Left forelimb (tissue), 1 donor: ENCODE measurements around the gene PPP1R8.
"Not testable (repeated sequence)": the region's sequence is repeated elsewhere in the genome, so short reads cannot be mapped to it uniquely, and the experiment has no call there.

Experiments used
- DNase-seq: peaks from one replicate; pipeline ENCODE4 v3.0.0-alpha.2; 2018; ENCODE audit warnings: low spot score

The PPP1R8 gene

DNA sequence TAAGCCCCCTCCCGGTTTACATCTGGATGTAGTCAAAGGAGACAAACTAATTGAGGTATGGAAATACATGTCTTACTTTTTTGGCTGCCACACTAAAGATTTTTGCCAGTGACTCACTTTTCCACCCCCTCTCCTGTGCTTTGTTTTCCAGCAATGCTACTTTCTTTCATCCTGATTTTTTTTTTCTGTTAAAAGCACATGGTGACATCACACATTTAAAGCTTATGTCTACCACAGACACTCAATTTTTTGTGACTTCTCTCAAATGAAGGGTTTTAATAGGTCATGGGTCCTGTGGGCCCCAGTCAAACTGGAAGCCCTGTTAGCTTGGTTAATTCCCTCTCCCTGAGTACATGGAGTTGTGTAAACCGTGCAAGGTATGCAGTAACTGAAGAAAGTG lies 2.2 kb downstream of the PPP1R8 start:
- DNase-seq: no peak

- DNase-seq: no peak
Observed at GRCh38 chr1:27833470-27833869, 2.9 kb downstream of the PPP1R8 start.

GRCh38 chr1:27835046-27835445 lies 4.5 kb downstream of the PPP1R8 start:
- no peak for DNase-seq

- DNase-seq: no peak
Observed at GRCh38 chr1:27835501-27835900, 4.9 kb downstream of the PPP1R8 start.

DNA sequence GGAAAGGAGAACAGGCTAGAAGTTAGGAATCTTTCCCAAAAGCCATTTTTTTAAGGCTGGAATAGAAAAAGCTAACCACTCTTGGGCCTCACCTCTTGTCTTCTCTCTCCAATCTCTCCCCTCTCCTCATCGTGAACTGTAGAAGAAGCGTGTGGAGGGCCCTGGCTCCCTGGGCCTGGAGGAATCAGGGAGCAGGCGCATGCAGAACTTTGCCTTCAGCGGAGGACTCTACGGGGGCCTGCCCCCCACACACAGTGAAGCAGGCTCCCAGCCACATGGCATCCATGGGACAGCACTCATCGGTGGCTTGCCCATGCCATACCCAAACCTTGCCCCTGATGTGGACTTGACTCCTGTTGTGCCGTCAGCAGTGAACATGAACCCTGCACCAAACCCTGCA lies 19.4 kb downstream of the PPP1R8 start:
- DNase-seq: no peak

- DNase-seq: no peak
Observed at GRCh38 chr1:27855085-27855484, 24.5 kb downstream of the PPP1R8 start.

DNA sequence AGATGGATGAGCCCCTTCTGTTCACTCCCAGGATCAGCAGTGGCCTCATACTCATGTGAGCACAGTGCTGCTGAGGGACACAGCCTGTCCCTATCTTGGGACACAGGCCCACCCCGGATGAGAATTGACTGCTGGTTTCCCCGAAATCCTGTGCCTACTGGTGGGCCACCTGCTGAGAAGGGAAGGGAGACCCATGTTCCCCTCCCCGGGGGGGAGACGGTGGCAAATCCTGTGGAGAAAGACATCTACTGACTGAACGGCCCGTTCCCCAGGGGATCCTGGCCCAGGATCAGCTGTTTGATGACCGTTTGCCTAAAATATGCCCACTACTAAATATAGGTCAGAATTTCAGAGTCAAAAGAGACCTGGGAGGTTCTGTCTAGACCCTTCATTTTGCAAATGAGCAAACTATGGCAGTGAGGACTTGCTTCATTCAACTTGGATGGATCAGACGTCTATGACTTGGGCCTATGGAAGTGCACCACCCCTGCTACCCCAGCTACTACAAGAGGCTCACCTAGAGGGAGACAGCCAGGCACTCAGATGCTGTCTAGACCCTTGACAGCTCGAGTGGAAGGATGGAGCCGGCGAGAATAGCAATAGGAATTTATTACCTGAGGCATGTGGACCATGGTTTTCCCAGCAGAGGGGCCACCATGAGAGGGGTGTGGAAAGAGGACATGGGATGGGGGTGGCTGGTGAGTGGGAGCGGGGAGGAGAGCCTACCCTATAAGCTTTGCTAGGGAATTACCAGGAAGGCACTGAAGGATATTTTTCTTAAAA lies 26.2 kb downstream of the PPP1R8 start:
- DNase-seq: no peak

DNA sequence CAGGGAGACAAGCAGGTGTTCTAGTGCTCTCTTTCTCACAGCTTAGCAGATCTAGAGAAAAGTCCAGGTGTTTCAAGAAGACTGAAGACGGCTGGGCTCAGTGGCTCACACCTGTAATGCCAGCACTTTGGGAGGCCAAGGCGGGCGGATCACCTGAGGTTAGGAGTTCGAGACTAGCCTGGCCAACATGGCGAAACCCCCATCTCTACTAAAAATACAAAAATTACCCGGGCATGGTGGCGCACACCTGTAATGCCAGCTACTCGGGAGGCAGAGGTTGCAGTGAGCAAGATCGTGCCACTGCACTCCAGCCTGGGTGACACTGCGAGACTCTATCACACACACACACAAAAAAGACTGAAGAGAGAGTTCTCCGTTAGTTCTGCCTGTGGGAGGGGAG lies 27.0 kb downstream of the PPP1R8 start:
- DNase-seq: not testable (repeated sequence)

DNA sequence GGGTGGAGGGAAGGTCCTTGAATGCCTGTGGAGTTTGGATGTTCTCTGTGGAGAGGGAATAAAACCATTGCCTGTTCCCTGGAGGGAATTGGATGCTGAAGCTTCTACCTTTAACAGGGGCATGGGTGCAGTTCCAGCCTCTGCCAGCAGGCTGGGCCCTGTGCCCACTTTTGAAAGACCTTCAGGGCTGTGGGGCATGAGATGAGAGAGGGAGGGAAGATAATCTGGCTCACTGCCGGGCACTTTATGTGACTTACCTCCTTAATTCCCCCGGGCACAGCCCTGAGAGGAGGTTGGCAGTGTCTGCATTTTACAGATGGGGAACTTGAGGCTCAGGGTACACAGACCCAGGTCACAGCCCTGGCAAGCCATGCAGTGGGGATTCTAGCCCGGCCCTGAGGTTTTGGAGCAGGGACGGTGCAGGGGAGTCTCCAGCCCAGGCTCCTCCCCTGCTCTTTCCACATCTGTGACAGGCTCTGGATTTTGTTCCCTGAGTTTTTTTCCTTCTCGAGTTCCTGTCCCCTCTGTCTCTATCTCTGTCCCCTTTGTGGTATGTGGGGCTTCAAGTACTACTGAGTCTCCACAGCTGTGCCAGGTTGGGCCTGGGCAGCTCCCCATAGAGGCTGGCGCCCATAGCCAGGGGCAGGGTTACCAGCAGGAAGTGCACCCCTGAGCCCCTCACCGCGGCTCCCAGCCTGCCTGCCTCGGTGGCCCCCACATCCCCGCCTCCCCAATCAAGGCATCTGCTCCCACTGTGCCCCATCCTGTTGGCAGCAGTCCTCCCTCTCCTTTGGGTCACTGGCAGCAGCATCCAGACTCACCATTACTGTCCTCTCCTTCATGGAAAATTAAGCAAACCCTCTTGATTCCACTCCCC lies 27.7 kb downstream of the PPP1R8 start:
- no peak for DNase-seq

DNA sequence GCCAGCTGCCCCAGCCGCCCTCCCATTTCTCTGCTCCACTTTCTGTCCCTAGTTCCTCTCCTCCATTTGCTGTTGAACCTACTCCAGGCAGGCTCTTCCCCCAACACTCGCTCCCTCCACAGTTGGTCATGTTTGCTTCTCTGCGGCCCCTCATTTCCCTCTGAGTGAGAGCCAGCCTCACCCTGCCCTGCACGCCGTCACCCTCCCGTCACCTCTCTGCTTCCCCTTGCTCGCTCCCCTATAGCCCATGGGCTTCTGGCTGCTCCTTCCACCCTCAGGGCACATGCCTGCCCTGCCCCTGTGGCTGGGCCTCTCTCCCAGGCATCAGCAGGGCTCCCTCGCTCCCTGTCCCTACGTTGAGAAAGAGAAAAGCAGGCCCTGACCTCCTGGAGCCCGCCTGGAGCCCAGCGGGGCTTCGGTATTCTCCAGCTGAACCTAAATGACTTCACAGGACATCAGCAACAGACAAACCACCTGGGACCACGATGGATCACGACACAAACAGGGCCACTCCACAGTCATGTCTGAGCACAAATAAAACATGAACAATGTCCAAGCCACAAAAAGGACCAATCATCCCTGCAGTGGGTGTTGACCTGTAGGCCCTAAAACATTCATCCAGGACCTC lies 28.5 kb downstream of the PPP1R8 start:
- DNase-seq: no peak

DNA sequence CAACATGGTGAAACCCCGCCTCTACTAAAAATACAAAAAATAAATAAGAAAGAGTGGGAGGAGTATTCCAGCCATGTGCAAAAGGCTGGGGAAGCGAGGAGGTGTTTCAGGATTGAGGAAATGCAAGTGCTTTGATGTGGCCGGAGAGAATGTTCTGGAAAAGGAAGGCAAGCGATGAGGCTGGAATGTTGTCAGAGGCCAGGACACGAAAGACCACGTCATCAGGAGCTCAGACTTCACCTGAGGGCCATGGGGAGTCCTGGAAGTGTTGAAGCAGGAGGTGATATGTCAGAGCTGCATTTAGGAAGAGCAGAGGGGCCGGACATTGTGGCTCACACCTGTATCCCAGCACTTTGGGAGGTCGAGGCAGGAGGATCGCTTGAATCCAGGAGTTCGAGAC lies 30.9 kb downstream of the PPP1R8 start:
- no peak for DNase-seq

DNA sequence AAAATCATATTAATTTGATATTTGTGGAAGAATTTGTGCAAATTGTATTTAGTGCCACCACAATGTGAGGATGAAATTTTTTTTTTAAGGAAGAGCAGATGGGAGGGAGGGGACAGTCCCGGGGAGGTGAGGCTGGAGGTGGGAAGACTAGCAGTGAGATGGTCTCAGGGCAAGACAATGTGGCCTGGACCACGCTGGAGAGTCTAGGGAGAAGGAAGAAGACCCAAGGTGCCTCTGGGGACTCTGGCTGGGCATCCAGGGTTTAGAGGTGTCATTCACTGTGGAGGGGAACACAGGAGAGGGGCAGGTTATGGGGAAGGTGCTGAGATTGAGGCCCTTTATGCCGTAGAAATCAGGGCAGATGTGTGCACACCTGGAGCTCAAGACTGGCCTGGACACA lies 31.4 kb downstream of the PPP1R8 start:
- no peak for DNase-seq

- DNase-seq: no peak
Observed at GRCh38 chr1:27862671-27863537, 32.3 kb downstream of the PPP1R8 start.

- DNase-seq: no peak
Observed at GRCh38 chr1:27863538-27863915, 32.9 kb downstream of the PPP1R8 start.

DNA sequence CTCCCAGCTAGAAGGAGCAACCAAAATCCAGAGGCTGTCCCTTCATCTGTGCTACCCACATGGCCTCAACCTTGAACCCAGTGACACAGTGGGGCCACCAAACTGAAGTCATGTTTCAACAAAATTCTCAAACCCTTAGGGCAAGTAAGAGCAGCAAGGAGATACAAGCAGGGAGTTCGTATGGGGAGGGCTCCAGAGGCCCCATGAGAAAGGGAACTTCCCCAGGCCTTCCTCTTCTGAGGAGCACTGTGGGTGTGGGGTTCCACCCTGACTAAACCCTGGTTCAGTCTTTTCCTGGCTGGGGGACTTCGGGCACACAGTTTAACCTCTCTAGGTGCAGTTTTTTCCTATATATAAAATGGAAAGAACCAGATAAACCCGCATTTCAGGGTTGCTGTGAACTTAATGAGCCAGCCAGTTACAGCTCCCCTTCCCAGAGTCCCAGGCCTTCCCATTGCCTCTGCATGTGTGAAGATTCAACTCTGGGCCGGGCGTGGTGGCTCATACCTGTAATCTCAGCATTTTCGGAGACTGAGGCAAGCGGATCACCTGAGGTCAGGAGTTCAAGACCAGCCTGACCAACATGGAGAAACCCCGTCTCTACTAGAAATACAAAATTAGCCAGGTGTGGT lies 33.8 kb downstream of the PPP1R8 start:
- no peak for DNase-seq

- DNase-seq: no peak
Observed at GRCh38 chr1:27865821-27866220, 35.2 kb downstream of the PPP1R8 start.

- DNase-seq: no peak
Observed at GRCh38 chr1:27868556-27868931, 38.0 kb downstream of the PPP1R8 start.

- DNase-seq: no peak
Observed at GRCh38 chr1:27868932-27869718, 38.5 kb downstream of the PPP1R8 start.

DNA sequence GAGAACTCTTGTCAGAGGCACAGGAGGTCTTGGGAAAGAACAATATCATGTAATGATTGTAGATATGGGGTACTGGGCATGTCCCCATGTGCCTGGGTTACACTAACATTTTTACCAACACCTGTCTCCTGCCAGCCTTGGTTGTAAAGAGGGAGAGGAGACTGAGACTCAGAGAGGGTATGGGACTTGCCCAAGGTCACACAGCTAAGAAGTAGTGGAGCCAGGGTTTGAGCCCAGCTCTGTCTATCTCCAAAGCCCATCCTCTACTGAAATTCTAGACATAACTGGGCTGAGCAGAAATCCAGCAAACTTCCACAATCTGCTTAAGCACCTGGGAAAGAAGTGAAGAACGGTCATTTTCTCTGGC lies 39.1 kb downstream of the PPP1R8 start:
- DNase-seq: no peak

- DNase-seq: not testable (repeated sequence)
Observed at GRCh38 chr1:27871076-27871475, 40.5 kb downstream of the PPP1R8 start.
